Breast epithelium (tissue), 4 donors: ENCODE data around the gene ALDH2. TPM values are rescaled to one million over a fixed set of nuclear protein-coding genes. Genes with fewer than 3 reads are reported as not detected.

Experiments used
- DNase-seq, 2 donors: peaks; one replicate each; pipeline ENCODE4 v3.0.0-alpha.2; 2019; ENCODE audit warnings: low spot score in 2 of 2
- H3K27ac ChIP-seq, 2 donors: fragments of 200-600 bp; sonication (generic) in 1 of 2; one replicate each; pipeline ENCODE4 v1.5.1; 2016 to 2019; ENCODE audit warnings: mild to moderate bottlenecking in 1 of 2
- H3K27me3 ChIP-seq, 2 donors: fragments of 200-600 bp; sonication (generic) in 1 of 2; one replicate each; pipeline versions ENCODE4 v1.5.1 to v1.6.0; 2017 to 2019; ENCODE audit warnings: control low read depth in 1 of 2, mild to moderate bottlenecking in 1 of 2
- H3K36me3 ChIP-seq: fragments of 200-600 bp; one replicate; pipeline ENCODE4 v1.5.1; 2019
- H3K4me1 ChIP-seq, 2 donors: fragments of 200-600 bp; sonication (generic); one replicate each; pipeline ENCODE4 v1.5.1; 2016 to 2019; ENCODE audit warnings: control low read depth in 1 of 2
- H3K4me3 ChIP-seq, 3 donors: fragments of 200-600 bp; sonication (generic); 1 replicate in 2 of 3; 2 replicates in 1 of 3; pipeline ENCODE4 v1.5.1; 2016 to 2019; ENCODE audit warnings: mild to moderate bottlenecking in 3 of 3, moderate library complexity in 2 of 3
- H3K9me3 ChIP-seq, 2 donors: fragments of 200-600 bp; sonication (generic) in 1 of 2; one replicate each; pipeline ENCODE4 v1.5.1; 2016 to 2019; ENCODE audit warnings: control low read depth in 1 of 2
- CTCF ChIP-seq, 3 donors: fragments of 450-650 bp; IDR thresholded peaks; one replicate each; pipeline ENCODE4 v1.5.1; 2016 to 2017; ENCODE audit warnings: antibody characterized with exemption in 3 of 3, mild to moderate bottlenecking in 3 of 3, moderate library complexity in 3 of 3
- POLR2A ChIP-seq: fragments of 450-650 bp; IDR thresholded peaks from one replicate; pipeline ENCODE4 v1.6.1; 2016; ENCODE audit warnings: antibody characterized with exemption, mild to moderate bottlenecking, moderate library complexity
- POLR2AphosphoS5 ChIP-seq, 3 donors: sonication (generic); formaldehyde crosslinking; IDR thresholded peaks; one replicate each; pipeline ENCODE4 v1.6.1; 2017; ENCODE audit warnings: antibody characterized with exemption in 3 of 3
- intact Hi-C: fragments of 100-400 bp; cut with DNase I; formaldehyde crosslinking; loops from one replicate; pipeline ENCODE4 v1.15.1; 2023; ENCODE audit warnings: low total_unique reads
- total RNA-seq, 3 donors: library from RNA; depleted of rRNA; stranded (reverse); fragments of >200 nt; gene quantifications; one replicate each; pipeline ENCODE4 v1.1.0, GENCODE V29; 2016

ALDH2 gene
- total RNA-seq, 3 donors from 2014 or later, result 56.4 to 433 (median 63.4) TPM

- H3K4me3 ChIP-seq, result no peak overlapping the region
- peaks cover 0 to 11% of the 10 kb centered on the region in 2 donors for H3K4me1 ChIP-seq
- no peaks in the 10 kb centered on the region for H3K36me3 ChIP-seq
- no peaks in the 10 kb centered on the region for H3K27me3 ChIP-seq
- intact Hi-C loops, result loop anchor here (10.0 kb wide), 1 partner anchor 1379 kb away; the partner anchor contains the start of gene TPCN1
- TF ChIP-seq POLR2A (no peak), CTCF (IDR thresholded peaks at IDR 0.05) (no peak), POLR2AphosphoS5 (IDR thresholded peaks at IDR 0.05) (no peak)
- DNase-seq, result no peak
- H3K27ac ChIP-seq, result no peak overlapping the region
- H3K9me3 ChIP-seq, result peaks cover 0 to 9% of the 10 kb centered on the region in 2 donors
Measured at GRCh38 chr12:111846016-111846415, 79.3 kb downstream of the ALDH2 start.

DNA sequence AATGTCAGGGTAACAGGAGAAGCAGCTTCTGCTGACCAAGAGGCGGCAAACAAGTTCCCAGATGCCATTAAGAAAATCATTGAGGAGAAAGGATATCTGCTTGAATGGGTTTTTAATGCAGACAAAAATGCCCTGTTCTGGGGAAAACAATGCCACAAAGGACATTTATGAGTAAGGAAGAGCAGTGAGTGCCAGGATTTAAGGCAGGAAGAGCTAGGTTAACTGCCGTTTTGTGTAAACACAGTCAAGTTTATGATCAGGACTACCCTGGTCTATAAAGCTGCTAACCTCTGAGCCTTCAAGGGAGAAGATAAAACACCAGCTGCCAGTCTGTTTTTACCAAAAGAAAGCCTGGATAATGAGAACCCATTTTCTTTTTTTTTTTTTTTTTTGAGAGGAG is 83.8 kb downstream of the ALDH2 start:
- H3K27ac ChIP-seq, result no peak overlapping the region
- H3K27me3 ChIP-seq, result no peaks in the 10 kb centered on the region
- peaks cover 0 to 9% of the 10 kb centered on the region in 2 donors for H3K9me3 ChIP-seq
- no peak overlapping the region for H3K4me3 ChIP-seq
- intact Hi-C loops, result no loop called here
- H3K4me1 ChIP-seq, result no peaks in the 10 kb centered on the region
- TF ChIP-seq POLR2A (no peak), CTCF (IDR thresholded peaks at IDR 0.05) (no peak), POLR2AphosphoS5 (IDR thresholded peaks at IDR 0.05) (no peak)
- no peak for DNase-seq
- no peaks in the 10 kb centered on the region for H3K36me3 ChIP-seq

GRCh38 chr12:111858186-111858585 is 91.5 kb downstream of the ALDH2 start:
- H3K27ac ChIP-seq, result no peak overlapping the region
- H3K36me3 ChIP-seq, result no peaks in the 10 kb centered on the region
- no peak for DNase-seq
- no peaks in the 10 kb centered on the region for H3K27me3 ChIP-seq
- intact Hi-C loops, result no loop called here
- peaks cover 0 to 5% of the 10 kb centered on the region in 2 donors for H3K9me3 ChIP-seq
- no peak for TF ChIP-seq POLR2A
- no peak for TF ChIP-seq POLR2AphosphoS5 (IDR thresholded peaks at IDR 0.05)
- TF ChIP-seq CTCF (IDR thresholded peaks at IDR 0.05), result no peak
- H3K4me1 ChIP-seq, result no peaks in the 10 kb centered on the region
- H3K4me3 ChIP-seq, result no peak overlapping the region

- TF ChIP-seq POLR2AphosphoS5 (IDR thresholded peaks at IDR 0.05) (no peak), POLR2A (no peak), CTCF (IDR thresholded peaks at IDR 0.05) (no peak)
- H3K4me1 ChIP-seq, result no peaks in the 10 kb centered on the region
- peaks cover 0 to 5% of the 10 kb centered on the region in 2 donors for H3K9me3 ChIP-seq
- no peak for DNase-seq
- no peaks in the 10 kb centered on the region for H3K27me3 ChIP-seq
- no peak overlapping the region for H3K4me3 ChIP-seq
- no peak overlapping the region for H3K27ac ChIP-seq
- no peaks in the 10 kb centered on the region for H3K36me3 ChIP-seq
- intact Hi-C loops, result no loop called here
Measured at GRCh38 chr12:111858778-111859177, 92.0 kb downstream of the ALDH2 start.

DNA sequence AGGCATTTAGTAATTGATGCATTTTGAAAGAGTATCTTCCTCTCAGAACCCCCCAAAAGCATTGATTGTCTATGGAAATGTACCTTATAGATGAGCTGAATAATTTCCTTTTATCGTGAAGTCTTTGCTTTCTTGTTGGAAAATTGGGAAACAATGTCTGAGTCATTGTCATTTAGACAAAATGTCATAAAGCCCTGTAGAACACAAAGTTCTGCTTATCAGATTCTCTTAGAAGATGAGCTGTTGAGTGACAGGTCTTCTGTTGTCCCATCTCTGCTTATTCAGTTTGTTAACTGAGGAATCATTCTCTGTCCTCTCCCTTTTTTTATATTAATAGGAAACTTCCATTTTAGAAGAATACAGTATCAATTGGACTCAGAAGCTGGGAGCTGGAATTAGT is 98.2 kb downstream of the ALDH2 start:
- H3K27ac ChIP-seq, result no peak overlapping the region
- H3K4me1 ChIP-seq, result no peaks in the 10 kb centered on the region
- H3K36me3 ChIP-seq, result peaks cover 2% of the 10 kb centered on the region
- intact Hi-C loops, result loop anchor here (5.0 to 10.0 kb wide), 2 partner anchors 630 to 752 kb away; no protein-coding TSS in a partner anchor
- no peak for TF ChIP-seq CTCF (IDR thresholded peaks at IDR 0.05)
- no peak for TF ChIP-seq POLR2A
- no peak for TF ChIP-seq POLR2AphosphoS5 (IDR thresholded peaks at IDR 0.05)
- no peaks in the 10 kb centered on the region for H3K9me3 ChIP-seq
- no peak for DNase-seq
- no peaks in the 10 kb centered on the region for H3K27me3 ChIP-seq
- H3K4me3 ChIP-seq, result no peak overlapping the region

Other genes starting within 250 kb of the ALDH2 start
- 10 to 100 TPM; 36.6 to 66.2 (median 64.0) TPM for gene ATXN2, start 167.6 kb upstream of the ALDH2 start, total RNA-seq
- gene BRAP, start 81.0 kb upstream of the ALDH2 start, total RNA-seq, result 10 to 100 TPM; 17.4 to 23.7 (median 20.5) TPM
- gene ACAD10, start 80.9 kb upstream of the ALDH2 start, total RNA-seq, result 10 to 100 TPM; 17.9 to 24.1 (median 18.7) TPM
- 10 to 100 TPM; 38.2 to 59.7 (median 40.0) TPM for gene MAPKAPK5, start 75.3 kb downstream of the ALDH2 start, total RNA-seq
- 10 to 100 TPM; 19.0 to 46.4 (median 29.8) TPM for gene TMEM116, start 246.2 kb downstream of the ALDH2 start, total RNA-seq
- gene ERP29, start 246.5 kb downstream of the ALDH2 start, total RNA-seq, result 10 to 100 TPM; 40.3 to 52.8 (median 41.0) TPM